HEK293T (cell line): Measurements from ENCODE around the gene NR2C2.

ENCODE experiments used
- CTCF ChIA-PET: fragments of 350-600 bp; formaldehyde crosslinking; extraction: SDS; loops from one replicate; lab custom pipeline; 2021; ENCODE audit warnings: antibody characterized with exemption, inconsistent platforms; lab: Yijun Ruan, JAX
- POLR2A ChIA-PET: fragments of 350-600 bp; formaldehyde crosslinking; extraction: SDS; loops from one replicate; lab custom pipeline; 2020; ENCODE audit warnings: antibody characterized with exemption, inconsistent platforms; lab: Yijun Ruan, JAX
- DNase-seq: peaks from one replicate; pipeline ENCODE4 v3.0.0; 2012; ENCODE audit warnings: mixed read lengths; ENCODE audit errors: extremely low spot score
- ARNT ChIP-seq: fragments of 450-650 bp; IDR thresholded peaks from 2 replicates; pipeline ENCODE4 v1.6.1; 2017; ENCODE audit warnings: mild to moderate bottlenecking
- BHLHE40 ChIP-seq: fragments of 450-650 bp; IDR thresholded peaks from 2 replicates; pipeline ENCODE4 v1.6.1; 2016; ENCODE audit warnings: mild to moderate bottlenecking, moderate library complexity, borderline replicate concordance
- CTBP1 ChIP-seq: fragments of 450-650 bp; IDR thresholded peaks from 2 replicates; pipeline ENCODE4 v1.6.1; 2016; ENCODE audit warnings: borderline replicate concordance
- ELF4 ChIP-seq: fragments of 450-650 bp; IDR thresholded peaks from 2 replicates; pipeline ENCODE4 v1.6.1; 2017; ENCODE audit warnings: antibody characterized with exemption
- FOXA1 ChIP-seq: fragments of 450-650 bp; IDR thresholded peaks from 2 replicates; pipeline ENCODE4 v1.6.1; 2016; ENCODE audit warnings: mild to moderate bottlenecking
- FOXK2 ChIP-seq: fragments of 450-650 bp; IDR thresholded peaks from 2 replicates; pipeline ENCODE4 v1.6.1; 2016; ENCODE audit warnings: mild to moderate bottlenecking
- FOXM1 ChIP-seq: fragments of 450-650 bp; IDR thresholded peaks from 2 replicates; pipeline ENCODE4 v1.6.1; 2017; ENCODE audit warnings: mild to moderate bottlenecking, borderline replicate concordance
- HDGF ChIP-seq: fragments of 450-650 bp; IDR thresholded peaks from 2 replicates; pipeline ENCODE4 v1.6.1; 2017; ENCODE audit warnings: antibody characterized with exemption, borderline replicate concordance
- L3MBTL2 ChIP-seq: fragments of 450-650 bp; conservative IDR thresholded peaks from 2 replicates; pipeline ENCODE4 v1.6.1; 2016; ENCODE audit warnings: mild to moderate bottlenecking
- LEF1 ChIP-seq: fragments of 450-650 bp; IDR thresholded peaks from 2 replicates; pipeline ENCODE4 v1.6.1; 2017; ENCODE audit warnings: mild to moderate bottlenecking, borderline replicate concordance
- NFRKB ChIP-seq: fragments of 450-650 bp; IDR thresholded peaks from 2 replicates; pipeline ENCODE4 v1.6.1; 2016; ENCODE audit warnings: mild to moderate bottlenecking, moderate library complexity
- SP1 ChIP-seq: fragments of 450-650 bp; IDR thresholded peaks from 2 replicates; pipeline ENCODE4 v1.6.1; 2017
- SUZ12 ChIP-seq: fragments of 450-650 bp; IDR thresholded peaks from 2 replicates; pipeline ENCODE4 v1.6.1; 2016; ENCODE audit warnings: mild to moderate bottlenecking
- TARDBP ChIP-seq: fragments of 450-650 bp; IDR thresholded peaks from 2 replicates; pipeline ENCODE4 v1.6.1; 2016
- ZNF384 ChIP-seq: fragments of 450-650 bp; IDR thresholded peaks from 2 replicates; pipeline ENCODE4 v1.6.1; 2016
- TF ChIP-seq, protein P1 (sequence below): fragments of 450-650 bp; IDR thresholded peaks from 2 replicates; pipeline ENCODE4 v1.6.1; 2016

Gene NR2C2

GRCh38 chr3:15010664-15011063 lies 63.3 kb downstream of the NR2C2 start:
- no peak for DNase-seq
- CTCF ChIA-PET: interaction anchor here (1.2 kb wide), 1 partner anchor 40 kb away, joined by 4 read pairs; no protein-coding TSS in a partner anchor
- POLR2A ChIA-PET: interaction anchor here (2.1 kb wide), 1 partner anchor 54 kb away, joined by 6 read pairs; the partner anchor contains the start of gene MRPS25
- TF ChIP-seq FOXM1 (no peak), LEF1 (no peak), FOXA1 (no peak), HDGF (no peak), SUZ12 (no peak), CTBP1 (no peak), FOXK2 (no peak), BHLHE40 (no peak), TARDBP (no peak), SP1 (no peak), NFRKB (no peak), L3MBTL2 (no peak), ARNT (no peak)
- TF ChIP-seq, protein P1, sequence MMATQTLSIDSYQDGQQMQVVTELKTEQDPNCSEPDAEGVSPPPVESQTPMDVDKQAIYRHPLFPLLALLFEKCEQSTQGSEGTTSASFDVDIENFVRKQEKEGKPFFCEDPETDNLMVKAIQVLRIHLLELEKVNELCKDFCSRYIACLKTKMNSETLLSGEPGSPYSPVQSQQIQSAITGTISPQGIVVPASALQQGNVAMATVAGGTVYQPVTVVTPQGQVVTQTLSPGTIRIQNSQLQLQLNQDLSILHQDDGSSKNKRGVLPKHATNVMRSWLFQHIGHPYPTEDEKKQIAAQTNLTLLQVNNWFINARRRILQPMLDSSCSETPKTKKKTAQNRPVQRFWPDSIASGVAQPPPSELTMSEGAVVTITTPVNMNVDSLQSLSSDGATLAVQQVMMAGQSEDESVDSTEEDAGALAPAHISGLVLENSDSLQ: no peak

DNA sequence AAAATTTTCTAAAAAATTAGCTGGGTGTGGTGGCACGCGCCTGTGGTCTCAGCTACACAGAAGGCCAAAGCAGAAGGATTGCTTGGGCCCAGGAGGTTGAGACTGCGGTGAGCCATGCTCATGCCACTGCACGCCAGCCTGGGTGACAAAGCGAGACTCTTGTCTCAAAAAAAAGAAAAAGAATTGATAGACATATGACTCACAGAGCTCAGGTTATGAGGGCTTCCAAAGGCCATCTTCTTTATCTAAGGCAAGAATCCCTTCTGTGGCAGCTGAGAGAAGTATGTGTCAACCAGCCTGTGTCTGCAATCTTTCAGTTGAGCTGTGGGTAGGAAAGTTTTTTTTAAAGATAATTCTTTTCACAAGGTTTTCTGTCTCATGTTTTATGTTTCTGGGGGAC lies 63.8 kb downstream of the NR2C2 start:
- POLR2A ChIA-PET: interaction anchor here (2.1 kb wide), 1 partner anchor 54 kb away, joined by 6 read pairs; the partner anchor contains the start of gene MRPS25
- CTCF ChIA-PET: interaction anchor here (1.2 kb wide), 1 partner anchor 40 kb away, joined by 4 read pairs; no protein-coding TSS in a partner anchor
- DNase-seq: no peak
- TF ChIP-seq ARNT (no peak), ELF4 (no peak), FOXM1 (no peak), SUZ12 (no peak), L3MBTL2 (no peak), ZNF384 (no peak), NFRKB (no peak), TARDBP (no peak), SP1 (no peak), LEF1 (no peak), FOXK2 (no peak), BHLHE40 (no peak), CTBP1 (no peak), FOXA1 (no peak)
- TF ChIP-seq, protein P1: no peak

- no peak for DNase-seq
- POLR2A ChIA-PET: interaction anchor here (0.6 kb wide), 1 partner anchor 827 kb away, joined by 3 read pairs; no protein-coding TSS in a partner anchor
- CTCF ChIA-PET: no interaction called here
- TF ChIP-seq, protein P1: no peak
- TF ChIP-seq ARNT (no peak), NFRKB (no peak), FOXA1 (no peak), L3MBTL2 (no peak), FOXM1 (no peak), BHLHE40 (no peak), LEF1 (no peak), TARDBP (no peak), CTBP1 (no peak), ELF4 (no peak), SP1 (no peak), FOXK2 (no peak), HDGF (no peak), ZNF384 (no peak), SUZ12 (no peak)
These were observed 67.4 kb downstream of the NR2C2 start for GRCh38 chr3:15014606-15015328.

DNA sequence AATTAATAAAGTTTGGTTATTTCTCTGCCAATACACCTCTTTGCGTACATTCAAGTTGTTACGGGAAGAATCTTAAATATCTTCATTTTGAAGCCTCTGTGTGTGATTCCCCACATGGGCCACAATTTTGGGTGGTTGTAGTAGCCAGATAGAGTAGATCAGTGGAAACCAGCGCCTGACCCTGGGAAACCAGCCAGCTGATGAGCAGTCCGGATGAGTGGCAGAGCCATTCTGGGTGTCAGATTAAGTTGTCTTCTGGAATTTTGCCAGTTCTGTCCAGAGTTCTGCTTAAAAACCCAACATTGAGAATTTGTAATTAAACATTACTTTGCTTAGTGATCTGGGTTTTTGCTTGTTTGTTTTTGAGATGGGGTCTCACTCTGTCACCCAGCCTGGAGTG lies 68.1 kb downstream of the NR2C2 start:
- no peak for DNase-seq
- CTCF ChIA-PET: no interaction called here

More for the DNA sequence above, 68.1 kb downstream of the NR2C2 start:
- POLR2A ChIA-PET: interaction anchor here (0.6 kb wide), 1 partner anchor 826 kb away, joined by 3 read pairs; no protein-coding TSS in a partner anchor
- TF ChIP-seq SUZ12: no peak
- TF ChIP-seq, protein P1: no peak
- TF ChIP-seq SP1: no peak
- no peak for TF ChIP-seq ARNT
- no peak for TF ChIP-seq ZNF384
- no peak for TF ChIP-seq HDGF
- no peak for TF ChIP-seq NFRKB
- no peak for TF ChIP-seq FOXM1
- TF ChIP-seq CTBP1: no peak
- TF ChIP-seq ELF4: no peak
- TF ChIP-seq FOXA1: no peak
- TF ChIP-seq FOXK2: no peak
- TF ChIP-seq LEF1: no peak
- no peak for TF ChIP-seq TARDBP
- no peak for TF ChIP-seq BHLHE40
- no peak for TF ChIP-seq L3MBTL2
